Neuronal stem cell (in vitro differentiated cells): ENCODE data around the gene PXMP2.

Source experiments
- DNase-seq: peaks from one replicate; pipeline ENCODE4 v3.0.0-alpha.2; 2013; ENCODE audit warnings: low spot score
- H2AFZ ChIP-seq: one replicate; pipeline ENCODE4 v1.6.1; 2013; ENCODE audit warnings: mild to moderate bottlenecking, low read length, inconsistent platforms
- H2AK5ac ChIP-seq: 2 replicates; pipeline ENCODE4 v1.6.1; 2013; ENCODE audit warnings: low read depth, mild to moderate bottlenecking, inconsistent platforms, low read length, moderate library complexity, mixed read lengths
- H2BK120ac ChIP-seq: 2 replicates; pipeline ENCODE4 v1.6.1; 2013; ENCODE audit warnings: low read depth, mild to moderate bottlenecking, inconsistent platforms, low read length, moderate library complexity, mixed read lengths
- H2BK12ac ChIP-seq: one replicate; pipeline ENCODE4 v1.6.1; 2013; ENCODE audit warnings: low read length, inconsistent platforms
- H2BK15ac ChIP-seq: 2 replicates; pipeline ENCODE4 v1.6.1; 2013; ENCODE audit warnings: mild to moderate bottlenecking, low read length, inconsistent platforms, mixed read lengths
- H2BK5ac ChIP-seq: one replicate; pipeline ENCODE4 v1.6.1; 2013; ENCODE audit warnings: inconsistent platforms, mild to moderate bottlenecking, low read length, moderate library complexity
- H3K14ac ChIP-seq: one replicate; pipeline ENCODE4 v1.6.1; 2013; ENCODE audit warnings: low read length, inconsistent platforms
- H3K18ac ChIP-seq: 2 replicates; pipeline ENCODE4 v1.6.1; 2013; ENCODE audit warnings: low read length, inconsistent platforms
- H3K23ac ChIP-seq: 2 replicates; pipeline ENCODE4 v1.6.1; 2013; ENCODE audit warnings: low read depth, mild to moderate bottlenecking, mixed read lengths, low read length, inconsistent platforms; ENCODE audit not compliant: poor library complexity
- H3K27ac ChIP-seq: replicated peaks from 3 replicates; pipeline ENCODE4 v1.5.1; 2013; ENCODE audit warnings: low read length, inconsistent platforms
- H3K27me3 ChIP-seq, 3 experiments: 2 replicates each; pipeline ENCODE4 v1.6.1; 2013; ENCODE audit warnings: low read length in 3 of 3, mild to moderate bottlenecking in 2 of 3, inconsistent platforms in 1 of 3, low read depth in 1 of 3, mixed read lengths in 1 of 3, moderate library complexity in 1 of 3; ENCODE audit not compliant: control insufficient read depth in 3 of 3, insufficient read depth in 3 of 3
- H3K36me3 ChIP-seq, 2 donors: replicated peaks in 1 of 2; 2 replicates each; pipeline ENCODE4 v1.6.1; 2013; ENCODE audit warnings: low read length in 2 of 2; ENCODE audit not compliant: control insufficient read depth in 2 of 2, insufficient read depth in 2 of 2
- H3K4ac ChIP-seq: 2 replicates; pipeline ENCODE4 v1.6.1; 2013; ENCODE audit warnings: inconsistent platforms, mild to moderate bottlenecking, low read length, moderate library complexity
- H3K4me1 ChIP-seq, 2 donors: 1 replicate in 1 of 2; 2 replicates in 1 of 2; pipeline ENCODE4 v1.6.1; 2013; ENCODE audit warnings: low read length in 2 of 2, low read depth in 1 of 2; ENCODE audit not compliant: control insufficient read depth in 2 of 2, insufficient read depth in 1 of 2
- H3K4me2 ChIP-seq: one replicate; pipeline ENCODE4 v1.6.1; 2013; ENCODE audit warnings: mild to moderate bottlenecking, low read length, inconsistent platforms; ENCODE audit not compliant: insufficient read depth, poor library complexity, severe bottlenecking
- H3K4me3 ChIP-seq, 2 donors: 2 replicates each; pipeline ENCODE4 v1.5.1; 2013; ENCODE audit warnings: low read length in 2 of 2, mild to moderate bottlenecking in 2 of 2, inconsistent platforms in 1 of 2, moderate library complexity in 1 of 2
- H3K79me1 ChIP-seq: one replicate; pipeline ENCODE4 v1.6.1; 2013; ENCODE audit warnings: low read depth, mild to moderate bottlenecking, inconsistent platforms, low read length, moderate library complexity
- H3K9ac ChIP-seq: one replicate; pipeline ENCODE4 v1.6.1; 2013; ENCODE audit warnings: mild to moderate bottlenecking, low read depth, low read length, inconsistent platforms; ENCODE audit not compliant: poor library complexity
- H3K9me3 ChIP-seq, 2 donors: replicated peaks in 1 of 2; 2 replicates each; pipeline versions ENCODE3 to v1.6.1; 2013; ENCODE audit warnings: low read length in 2 of 2, mild to moderate bottlenecking in 2 of 2, inconsistent platforms in 1 of 2, low read depth in 1 of 2, mixed read lengths in 1 of 2, moderate library complexity in 1 of 2; ENCODE audit not compliant: control insufficient read depth in 2 of 2, insufficient read depth in 1 of 2
- H4K8ac ChIP-seq: one replicate; pipeline ENCODE4 v1.6.1; 2013; ENCODE audit warnings: low read depth, mild to moderate bottlenecking, inconsistent platforms, low read length, moderate library complexity
- H4K91ac ChIP-seq: one replicate; pipeline ENCODE4 v1.6.1; 2013; ENCODE audit warnings: low read length, low read depth, mild to moderate bottlenecking, inconsistent platforms; ENCODE audit not compliant: poor library complexity
- WGBS, 2 donors: extraction: QIAGEN DNeasy Blood & Tissue Kit; methylation state at CpG; one replicate each; pipeline ENCODE4 v1.1.7; 2013; ENCODE audit warnings: missing lambda C conversion rate in 2 of 2, mixed read lengths in 1 of 2; ENCODE audit not compliant: insufficient read length in 2 of 2, insufficient replicate concordance in 1 of 2; ENCODE audit errors: extremely low coverage in 2 of 2; 5-methylcytosine and 5-hydroxymethylcytosine counted together

PXMP2 gene

DNA sequence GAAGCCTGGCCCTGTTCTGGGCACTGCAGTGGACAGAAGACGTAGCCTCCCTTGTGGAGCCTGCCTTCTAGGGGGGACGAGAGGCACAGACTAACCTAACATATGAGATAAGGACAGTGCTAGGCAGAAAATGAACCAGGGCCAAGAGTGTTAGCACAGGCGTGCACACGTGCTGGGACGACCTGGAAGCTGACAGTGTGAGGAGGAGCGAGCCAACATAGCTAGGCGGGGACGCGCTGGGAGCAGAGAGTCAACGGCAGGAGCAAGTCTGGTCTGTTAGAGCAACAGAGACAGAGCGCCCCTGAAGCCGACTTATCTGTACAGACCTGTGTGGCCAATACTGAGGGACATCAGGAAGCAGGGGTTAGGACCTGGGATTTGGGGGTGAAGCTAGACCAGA, 8.0 kb downstream of the PXMP2 start:
- Histone ChIP-seq H2AK5ac (no peak overlapping the region), H2BK5ac (no peak overlapping the region), H2AFZ (no peak overlapping the region), H3K18ac (no peak overlapping the region), H3K27ac (no peak overlapping the region), H3K14ac (no peak overlapping the region), H3K23ac (no peak overlapping the region), H3K4me1 (no peaks in the 10 kb centered on the region), H3K27me3 (no peaks in the 10 kb centered on the region), H4K91ac (no peak overlapping the region), H3K79me1 (peaks cover 2% of the 10 kb centered on the region), H2BK12ac (no peak overlapping the region), H4K8ac (no peak overlapping the region), H3K4me3 (no peak overlapping the region), H3K9ac (no peak overlapping the region), H3K4ac (no peak overlapping the region), H3K4me2 (no peak overlapping the region), H2BK120ac (no peak overlapping the region), H3K9me3 (no peaks in the 10 kb centered on the region), H3K36me3 (peaks cover 13 to 66% of the 10 kb centered on the region in 2 donors), H2BK15ac (no peak overlapping the region)
- WGBS, 2 donors, result no CpG with 5 or more reads among the region's 12 CpGs
- no peak for DNase-seq

DNA sequence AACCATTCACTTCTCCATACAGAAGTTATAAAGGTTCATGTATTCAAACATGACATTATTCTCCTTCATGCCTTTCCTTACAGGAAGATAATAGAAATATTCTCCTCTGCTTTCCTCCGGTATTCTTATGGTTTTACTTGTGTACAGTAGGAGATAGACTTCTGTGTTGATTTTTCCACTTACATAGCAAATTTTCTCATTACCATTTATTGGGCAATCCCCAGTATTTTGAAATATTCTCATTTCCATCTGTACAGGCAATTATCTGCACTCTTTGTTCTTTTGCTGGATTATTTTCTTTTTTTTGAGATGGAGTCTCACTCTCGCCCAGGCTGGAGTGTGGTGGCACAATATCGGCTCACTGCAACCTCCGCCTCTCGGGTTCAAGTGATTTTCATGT, 11.0 kb downstream of the PXMP2 start:
- Histone ChIP-seq H3K23ac (no peak overlapping the region), H3K4me3 (no peak overlapping the region), H3K9ac (no peak overlapping the region), H3K27ac (no peak overlapping the region), H3K4me1 (peaks cover 0 to under 1% of the 10 kb centered on the region in 2 donors), H3K18ac (no peak overlapping the region), H2BK120ac (no peak overlapping the region), H4K8ac (no peak overlapping the region), H2BK5ac (no peak overlapping the region), H3K4ac (no peak overlapping the region), H3K9me3 (no peaks in the 10 kb centered on the region), H2AK5ac (no peak overlapping the region), H2BK15ac (no peak overlapping the region), H3K14ac (no peak overlapping the region), H3K36me3 (peaks cover 21 to 79% of the 10 kb centered on the region in 2 donors), H3K4me2 (no peak overlapping the region), H2AFZ (no peak overlapping the region), H2BK12ac (no peak overlapping the region), H3K79me1 (peaks cover 5% of the 10 kb centered on the region), H4K91ac (no peak overlapping the region), H3K27me3 (no peaks in the 10 kb centered on the region)
- no peak for DNase-seq
- WGBS, 2 donors, result no CpG with 5 or more reads among the region's 5 CpGs

DNA sequence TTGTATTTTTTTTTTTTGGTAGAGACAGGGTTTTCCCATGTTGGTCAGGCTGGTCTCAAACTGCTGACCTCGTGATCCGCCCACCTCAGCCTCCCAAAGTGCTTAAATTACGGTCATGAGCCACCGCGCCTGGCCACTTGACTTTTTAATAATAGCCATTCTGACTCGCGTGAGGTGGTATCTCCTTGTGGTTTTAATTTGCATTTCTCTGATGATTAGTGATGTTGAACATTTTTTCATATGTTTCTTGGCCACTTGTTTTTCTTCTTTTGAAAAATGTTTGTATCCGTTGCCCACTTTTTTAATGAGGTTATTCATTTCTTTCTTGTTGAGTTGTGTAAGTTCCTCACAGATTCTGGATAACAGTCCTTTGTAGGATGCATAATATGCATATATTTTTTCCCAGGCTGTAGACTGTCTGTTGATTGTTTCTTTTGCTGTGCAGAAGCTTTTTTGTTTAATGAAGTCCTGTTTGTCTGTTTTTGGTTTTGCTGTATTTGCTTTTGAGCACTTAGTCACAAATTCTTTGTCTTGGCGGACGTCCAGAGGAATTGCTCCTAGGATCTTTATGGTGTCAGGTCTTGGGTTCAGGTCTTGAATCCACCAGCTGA, 12.9 kb downstream of the PXMP2 start:
- Histone ChIP-seq H3K36me3 (peaks cover 21 to 91% of the 10 kb centered on the region in 2 donors), H3K18ac (no peak overlapping the region), H2AK5ac (no peak overlapping the region), H3K9ac (no peak overlapping the region), H2BK12ac (no peak overlapping the region), H3K79me1 (peaks cover 5% of the 10 kb centered on the region), H2BK15ac (no peak overlapping the region), H3K27me3 (no peaks in the 10 kb centered on the region), H4K8ac (no peak overlapping the region), H2BK120ac (no peak overlapping the region), H3K4me1 (peaks cover 0 to 2% of the 10 kb centered on the region in 2 donors), H3K14ac (no peak overlapping the region), H3K4ac (no peak overlapping the region), H3K9me3 (no peaks in the 10 kb centered on the region), H4K91ac (no peak overlapping the region), H2AFZ (no peak overlapping the region), H3K4me2 (no peak overlapping the region), H3K23ac (no peak overlapping the region), H2BK5ac (no peak overlapping the region), H3K4me3 (no peak overlapping the region), H3K27ac (no peak overlapping the region)
- DNase-seq, result no peak
- WGBS, 2 donors, result no CpG with 5 or more reads among the region's 10 CpGs

DNA sequence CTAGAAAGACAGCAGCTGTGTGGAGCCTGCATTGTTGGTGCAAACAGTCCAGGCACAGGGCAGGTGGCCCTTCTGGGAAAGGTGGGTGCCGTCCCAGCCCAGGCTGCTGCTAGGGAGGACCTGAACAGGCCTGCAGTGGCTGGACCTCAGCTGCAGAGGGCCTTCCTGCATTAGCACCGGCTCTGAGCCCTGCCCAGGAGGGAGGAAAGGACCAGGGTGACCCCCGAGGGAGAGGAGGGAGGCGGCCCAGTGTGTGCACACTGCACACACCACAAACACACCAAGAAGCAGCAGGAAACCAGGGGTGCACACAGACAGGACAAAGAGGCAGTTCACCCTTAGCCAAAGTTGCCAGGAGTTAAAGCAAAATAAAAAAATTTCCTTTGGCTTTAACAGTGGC, 15.3 kb downstream of the PXMP2 start:
- no peak overlapping the region for H3K4ac ChIP-seq
- H2BK15ac ChIP-seq, result no peak overlapping the region
- peaks cover 2% of the 10 kb centered on the region for H3K79me1 ChIP-seq
- no peak overlapping the region for H4K91ac ChIP-seq
- H3K27ac ChIP-seq, result no peak overlapping the region
- H2BK12ac ChIP-seq, result no peak overlapping the region
- H3K36me3 ChIP-seq, result peaks cover 17 to 78% of the 10 kb centered on the region in 2 donors
- peaks cover 0 to 2% of the 10 kb centered on the region in 2 donors for H3K4me1 ChIP-seq
- H4K8ac ChIP-seq, result no peak overlapping the region
- H3K4me2 ChIP-seq, result no peak overlapping the region
- no peak overlapping the region for H3K9ac ChIP-seq
- H2BK120ac ChIP-seq, result no peak overlapping the region
- H2BK5ac ChIP-seq, result peak overlapping the region; percentile 39
- H2AK5ac ChIP-seq, result peak overlapping the region; percentile 37
- H3K27me3 ChIP-seq, result no peaks in the 10 kb centered on the region
- no peaks in the 10 kb centered on the region for H3K9me3 ChIP-seq
- no peak for DNase-seq
- no peak overlapping the region for H3K4me3 ChIP-seq
- H2AFZ ChIP-seq, result no peak overlapping the region
- H3K14ac ChIP-seq, result no peak overlapping the region
- H3K23ac ChIP-seq, result no peak overlapping the region
- peak overlapping the region; percentile 38 for H3K18ac ChIP-seq
- no CpG with 5 or more reads among the region's 4 CpGs for WGBS, 2 donors
